Endometrial microvascular endothelial cells (primary cell): ENCODE data around the gene HTT-AS. TPM values are rescaled to one million over a fixed set of nuclear protein-coding genes. Genes with fewer than 3 reads are reported as not detected.
"Not testable (repeated sequence)": the region's sequence is repeated elsewhere in the genome, so short reads cannot be mapped to it uniquely, and the experiment has no call there.

Experiments used
- in situ Hi-C: cut with HindIII; loops from 2 replicates; pipeline ENCODE4 v1.10.0; 2017; ENCODE audit warnings: low sequenced_read_pairs, low pct_unique_long_range_greater_than_20kb; ENCODE audit errors: inconsistent ontology term
- total RNA-seq: library from RNA; depleted of rRNA; stranded (reverse); fragments of >200 nt; gene quantifications from one replicate; pipeline ENCODE4 v1.2.3, GENCODE V29; 2015; ENCODE audit errors: inconsistent ontology term

HTT-AS gene
- total RNA-seq, 1 donor from 2014 or later, result not detected

DNA sequence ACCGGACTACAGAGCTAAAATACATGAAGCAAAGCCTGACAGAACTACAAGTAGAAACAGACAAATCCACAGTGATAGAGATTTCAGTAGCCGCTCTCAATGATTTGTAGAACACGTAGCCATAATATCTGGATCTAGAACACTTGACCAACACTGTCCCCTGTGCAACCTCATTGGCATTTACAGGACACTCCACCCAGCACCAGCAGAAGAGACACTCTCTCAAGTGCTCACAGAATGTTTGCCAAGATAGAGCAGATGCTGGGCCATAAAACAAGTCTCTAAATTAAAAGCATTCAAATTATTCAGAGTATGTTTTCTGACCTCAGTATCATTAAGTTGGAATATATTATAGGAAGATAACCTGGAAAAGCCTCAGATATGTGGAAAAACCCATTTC lies 21.9 kb upstream of the HTT-AS start:
- in situ Hi-C loops, result no loop called here

GRCh38 chr4:3094701-3095100 lies 20.4 kb upstream of the HTT-AS start:
- in situ Hi-C loops, result not testable (repeated sequence)

DNA sequence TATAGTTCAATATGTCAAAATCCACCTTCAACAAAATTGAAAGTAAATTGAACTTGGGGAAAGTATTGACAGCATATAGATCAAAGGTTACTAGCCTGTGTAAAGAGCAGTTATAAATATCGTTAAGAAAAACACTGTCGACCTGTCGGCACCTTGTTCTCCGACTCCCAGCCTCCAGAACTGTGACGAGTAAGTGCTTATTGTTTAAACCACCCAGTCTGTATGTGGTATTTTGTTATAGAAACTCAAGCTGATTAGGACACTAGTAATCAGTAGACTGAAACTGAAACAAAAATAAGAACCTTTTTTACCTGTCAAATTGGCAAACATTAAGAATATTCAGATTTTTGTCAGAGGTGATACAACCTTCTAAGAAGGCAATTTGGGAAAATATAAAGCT lies 17.1 kb upstream of the HTT-AS start:
- in situ Hi-C loops, result no loop called here

GRCh38 chr4:3087115-3087797 lies 12.9 kb upstream of the HTT-AS start:
- in situ Hi-C loops, result no loop called here

DNA sequence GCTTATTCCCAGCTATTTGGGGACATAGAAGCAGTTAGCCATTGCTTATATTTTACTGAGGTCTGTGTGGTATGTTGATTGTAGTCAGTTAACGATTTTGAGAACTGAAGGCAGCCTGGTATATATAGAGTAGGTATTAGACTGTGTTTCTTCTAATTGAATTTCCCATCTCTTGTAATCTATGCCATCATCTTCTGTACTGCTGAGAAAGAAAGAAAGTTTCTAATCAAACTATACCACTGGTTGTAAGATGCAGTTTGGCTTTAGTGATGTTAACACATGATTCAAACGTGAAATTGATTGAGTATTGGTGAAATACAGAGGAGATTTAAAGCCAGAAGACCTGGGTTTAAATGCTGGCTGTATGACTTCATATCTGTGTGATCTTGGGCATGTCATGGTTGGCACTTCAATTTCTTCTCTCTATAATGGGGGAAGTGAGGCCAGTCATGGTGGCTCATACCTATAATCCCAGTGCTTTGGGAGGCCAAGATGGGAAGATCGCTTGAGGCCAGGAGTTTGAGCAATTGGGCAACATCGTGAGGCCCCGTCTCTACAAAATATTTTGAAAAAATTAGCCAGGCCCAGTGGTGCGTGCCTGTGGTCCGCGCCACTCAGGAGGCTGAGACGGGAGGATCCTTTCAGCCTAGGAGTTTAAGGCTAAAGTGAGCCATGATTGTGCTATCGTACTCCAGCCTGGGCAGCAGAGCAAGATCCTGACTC lies 11.8 kb upstream of the HTT-AS start:
- in situ Hi-C loops, result no loop called here

DNA sequence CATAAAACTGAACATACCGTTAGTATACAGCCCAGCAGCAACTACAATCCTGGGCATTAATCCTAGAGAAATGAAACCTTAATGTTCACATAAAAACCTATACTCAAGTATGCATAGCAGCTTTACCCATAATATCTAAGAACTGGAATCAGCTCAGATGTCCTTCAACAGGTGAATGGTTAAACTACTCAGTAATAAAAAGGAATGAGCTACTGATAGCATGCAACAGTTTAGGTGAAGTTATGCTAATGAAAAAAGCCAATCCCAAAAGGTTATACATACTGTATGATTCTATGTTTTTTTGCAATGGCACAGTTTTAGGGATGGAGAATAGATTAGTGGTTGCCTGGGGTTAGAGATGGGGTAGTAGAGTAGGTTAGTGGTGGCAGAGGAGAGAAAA lies 9.4 kb upstream of the HTT-AS start:
- in situ Hi-C loops, result no loop called here

DNA sequence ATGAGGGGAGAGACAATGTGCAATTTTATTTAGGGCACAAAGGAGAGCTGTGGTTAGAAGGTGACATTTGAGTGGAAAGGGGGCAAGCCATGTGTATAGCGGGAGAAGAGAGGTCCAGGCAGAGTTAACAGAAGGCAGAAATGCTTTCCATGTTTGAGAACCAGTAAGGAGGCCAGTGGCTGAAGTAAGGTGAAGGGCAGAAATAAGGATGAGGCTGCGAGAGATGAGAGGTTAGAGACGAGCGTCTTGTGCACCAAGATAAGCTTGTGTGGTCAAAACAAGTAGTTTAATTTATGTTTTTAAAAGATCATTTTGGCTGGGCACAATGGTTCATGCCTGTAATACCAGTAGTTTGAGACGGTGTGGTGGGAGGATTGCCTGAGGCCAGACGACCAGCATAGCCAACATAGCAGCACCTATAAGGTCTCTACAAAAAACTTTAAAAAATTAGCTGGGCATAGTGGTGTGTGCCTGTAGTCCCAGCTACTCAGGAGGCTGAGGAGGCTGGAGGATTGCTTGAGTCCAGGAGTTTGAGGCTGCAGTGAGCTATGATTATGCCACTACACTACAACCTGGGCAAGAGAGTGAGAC lies 8.7 kb upstream of the HTT-AS start:
- in situ Hi-C loops, result no loop called here

DNA sequence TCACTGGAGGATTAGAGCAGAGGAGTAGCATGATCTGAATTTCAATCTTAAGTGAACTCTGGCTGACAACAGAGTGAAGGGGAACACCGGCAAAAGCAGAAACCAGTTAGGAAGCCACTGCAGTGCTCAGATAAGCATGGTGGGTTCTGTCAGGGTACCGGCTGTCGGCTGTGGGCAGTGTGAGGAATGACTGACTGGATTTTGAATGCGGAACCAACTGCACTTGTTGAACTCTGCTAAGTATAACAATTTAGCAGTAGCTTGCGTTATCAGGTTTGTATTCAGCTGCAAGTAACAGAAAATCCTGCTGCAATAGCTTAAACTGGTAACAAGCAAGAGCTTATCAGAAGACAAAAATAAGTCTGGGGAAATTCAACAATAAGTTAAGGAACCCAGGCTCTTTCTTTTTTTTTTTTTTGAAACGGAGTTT lies 5.4 kb upstream of the HTT-AS start:
- in situ Hi-C loops, result no loop called here

GRCh38 chr4:3077796-3078195 lies 3.5 kb upstream of the HTT-AS start:
- in situ Hi-C loops, result no loop called here

DNA sequence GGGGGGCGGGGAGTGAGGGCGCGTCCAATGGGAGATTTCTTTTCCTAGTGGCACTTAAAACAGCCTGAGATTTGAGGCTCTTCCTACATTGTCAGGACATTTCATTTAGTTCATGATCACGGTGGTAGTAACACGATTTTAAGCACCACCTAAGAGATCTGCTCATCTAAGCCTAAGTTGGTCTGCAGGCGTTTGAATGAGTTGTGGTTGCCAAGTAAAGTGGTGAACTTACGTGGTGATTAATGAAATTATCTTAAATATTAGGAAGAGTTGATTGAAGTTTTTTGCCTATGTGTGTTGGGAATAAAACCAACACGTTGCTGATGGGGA lies 1.3 kb upstream of the HTT-AS start:
- in situ Hi-C loops, result no loop called here

- in situ Hi-C loops, result no loop called here
Observed at GRCh38 chr4:3074846-3075651, 711 bp upstream of the HTT-AS start.

DNA sequence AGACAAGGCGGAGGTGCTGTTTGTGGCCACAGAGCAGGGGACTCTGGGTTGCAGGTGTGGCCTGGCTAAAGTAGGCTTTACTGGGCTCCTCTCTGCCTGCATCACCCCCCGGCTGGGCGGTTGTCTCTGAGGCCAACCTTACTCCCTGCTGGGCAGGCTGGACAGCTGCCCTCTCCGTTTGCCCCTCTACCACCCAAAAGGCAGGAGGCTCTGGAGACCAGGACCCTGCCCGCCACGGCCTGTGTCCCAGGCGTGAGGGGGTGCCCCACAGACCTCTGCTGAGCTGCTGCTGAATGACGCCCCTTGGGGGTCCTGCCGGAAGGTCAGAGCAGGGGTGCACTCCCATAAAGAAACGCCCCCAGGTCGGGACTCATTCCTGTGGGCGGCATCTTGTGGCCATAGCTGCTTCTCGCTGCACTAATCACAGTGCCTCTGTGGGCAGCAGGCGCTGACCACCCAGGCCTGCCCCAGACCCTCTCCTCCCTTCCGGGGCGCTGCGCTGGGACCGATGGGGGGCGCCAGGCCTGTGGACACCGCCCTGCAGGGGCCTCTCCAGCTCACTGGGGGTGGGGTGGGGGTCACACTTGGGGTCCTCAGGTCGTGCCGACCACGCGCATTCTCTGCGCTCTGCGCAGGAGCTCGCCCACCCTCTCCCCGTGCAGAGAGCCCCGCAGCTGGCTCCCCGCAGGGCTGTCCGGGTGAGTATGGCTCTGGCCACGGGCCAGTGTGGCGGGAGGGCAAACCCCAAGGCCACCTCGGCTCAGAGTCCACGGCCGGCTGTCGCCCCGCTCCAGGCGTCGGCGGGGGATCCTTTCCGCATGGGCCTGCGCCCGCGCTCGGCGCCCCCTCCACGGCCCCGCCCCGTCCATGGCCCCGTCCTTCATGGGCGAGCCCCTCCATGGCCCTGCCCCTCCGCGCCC lies 920 bp downstream of the HTT-AS start:
- in situ Hi-C loops, result no loop called here

GRCh38 chr4:3071811-3072210 lies 2.5 kb downstream of the HTT-AS start:
- in situ Hi-C loops, result no loop called here

GRCh38 chr4:3070709-3071500 lies 3.4 kb downstream of the HTT-AS start:
- in situ Hi-C loops, result no loop called here

GRCh38 chr4:3069661-3070199 lies 4.6 kb downstream of the HTT-AS start:
- in situ Hi-C loops, result no loop called here

- in situ Hi-C loops, result no loop called here
Observed at GRCh38 chr4:3067473-3068001, 6.8 kb downstream of the HTT-AS start.

DNA sequence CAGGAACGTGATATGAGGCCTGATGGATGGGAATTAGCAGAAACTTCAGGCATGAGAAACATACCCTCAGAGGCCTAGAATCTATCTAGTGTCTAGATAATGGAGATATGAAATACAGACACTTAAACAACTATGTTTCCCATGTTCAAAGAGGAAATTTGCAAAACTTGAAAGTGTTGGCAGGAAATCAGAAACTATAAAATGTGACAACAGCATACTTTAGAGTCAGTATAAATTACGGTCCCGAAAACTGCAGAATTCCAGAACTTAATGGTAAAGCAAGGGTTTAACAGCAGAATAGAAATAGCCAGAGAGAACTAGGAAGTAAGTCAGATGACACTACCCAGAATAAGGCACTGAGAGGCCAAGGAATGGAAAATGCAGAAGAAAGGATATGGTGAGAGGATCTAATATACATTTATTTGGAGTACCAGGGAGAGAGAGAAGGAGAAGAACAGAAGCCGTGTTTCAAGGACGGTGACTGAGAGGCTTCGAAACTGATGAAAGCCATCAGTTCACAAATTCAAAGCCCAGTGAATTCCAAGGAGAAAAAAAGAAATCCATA lies 7.4 kb downstream of the HTT-AS start:
- in situ Hi-C loops, result no loop called here
